Adrenal gland (tissue), 12 donors: Measurements from ENCODE around the gene CACTIN. TPM values are rescaled to one million over a fixed set of nuclear protein-coding genes. Genes with fewer than 3 reads are reported as not detected.
"Not testable (repeated sequence)": the region's sequence is repeated elsewhere in the genome, so short reads cannot be mapped to it uniquely, and the experiment has no call there.

ENCODE experiments used
- DNase-seq, 7 donors: peaks; one replicate each; pipeline ENCODE4 v3.0.0-alpha.2; 2019 to 2020
- H3K27ac ChIP-seq, 5 donors: fragments of 200-600 bp; sonication (generic) in 4 of 5; 1 replicate in 3 of 5; 2 replicates in 2 of 5; pipeline versions ENCODE4 v1.5.1 to v1.8.0; 2016 to 2020; ENCODE audit warnings: mild to moderate bottlenecking in 1 of 5
- H3K27me3 ChIP-seq: fragments of 200-600 bp; 2 replicates; pipeline ENCODE4 v1.8.0; 2021
- H3K36me3 ChIP-seq, 2 donors: fragments of 200-600 bp; replicated peaks in 1 of 2; 1 replicate in 1 of 2; 2 replicates in 1 of 2; pipeline versions ENCODE4 v1.5.1 to v1.8.0; 2018 to 2022
- H3K4me1 ChIP-seq, 2 donors: fragments of 200-600 bp; replicated peaks in 1 of 2; 1 replicate in 1 of 2; 2 replicates in 1 of 2; pipeline versions ENCODE4 v1.5.1 to v1.8.0; 2018 to 2021
- H3K4me3 ChIP-seq, 4 donors: fragments of 200-600 bp; sonication (generic) in 3 of 4; one replicate each; pipeline ENCODE4 v1.5.1; 2016 to 2018
- H3K9me3 ChIP-seq, 3 donors: fragments of 200-600 bp; sonication (generic) in 1 of 3; replicated peaks in 1 of 3; 1 replicate in 2 of 3; 2 replicates in 1 of 3; pipeline versions ENCODE4 v1.5.1 to v1.8.0; 2016 to 2021
- POLR2A ChIP-seq, 2 donors: fragments of 450-650 bp; IDR thresholded peaks; one replicate each; pipeline ENCODE4 v1.6.1; 2017; ENCODE audit warnings: antibody characterized with exemption in 2 of 2, mild to moderate bottlenecking in 2 of 2, moderate library complexity in 1 of 2
- WGBS, 4 donors: extraction: QIAGEN DNeasy Blood & Tissue Kit in 2 of 4; methylation state at CpG; one replicate each; pipeline versions ENCODE4 v1.1.5 to v1.1.7; 2013 to 2017; 5-methylcytosine and 5-hydroxymethylcytosine counted together
- intact Hi-C, 2 donors: fragments of 100-400 bp; cut with DNase I; formaldehyde crosslinking; loops; one replicate each; pipeline versions ENCODE4 v1.14.1 to v1.15.0; 2022 to 2023
- polyA plus RNA-seq, 3 donors: library from polyadenylated mRNA; stranded (reverse); fragments of 200-250 nt in 2 of 3; fragments of 350-450 nt in 1 of 3; fragmentation: Illumina TruSeq in 1 of 3; extraction: RNeasy Lipid Tissue Mini Kit (QIAGEN cat#74804) in 1 of 3; gene quantifications; one replicate each; pipeline ENCODE4 v1.2.3, GENCODE V29; 2013 to 2014
- total RNA-seq, 9 donors: library from RNA; depleted of rRNA in 4 of 9; stranded (reverse); fragments of >200 nt in 4 of 9; fragments of 120-200 nt in 1 of 9; fragmentation: NEBNext Ultra II Directional in 1 of 9; extraction: Animal tissue kit (Norgen Biotek cat#: 25700) in 1 of 9; gene quantifications; one replicate each; pipeline versions ENCODE4 v1.1.0 to v1.2.4, GENCODE V29; 2013 to 2023
- TF ChIP-seq, protein P1 (sequence below), 6 experiments: fragments of 450-650 bp in 4 of 6; fragments of 200-600 bp in 2 of 6; sonication (generic) in 1 of 6; IDR thresholded peaks; 1 replicate in 5 of 6; 2 replicates in 1 of 6; pipeline versions ENCODE4 v1.5.1 to v1.8.0; 2016 to 2021; ENCODE audit warnings: antibody characterized with exemption in 6 of 6, mild to moderate bottlenecking in 2 of 6, moderate library complexity in 1 of 6
- donor health status: healthy with polysubstance abuse.
- donor health status: Bipolar disorder and iron deficiency.
- donor health status: DM: yes; HTN: yes; CAD: no.
- donor health status: DM: no; HTN: no; CAD: no.
- donor health status: DM: no; HTN: no; CAD: no.
- donor health status: DM: yes; HTN: yes; CAD: no.

Gene CACTIN
- total and polyA plus RNA-seq, 12 donors, result 5.0 to 78.4 (median 22.3) TPM

DNA sequence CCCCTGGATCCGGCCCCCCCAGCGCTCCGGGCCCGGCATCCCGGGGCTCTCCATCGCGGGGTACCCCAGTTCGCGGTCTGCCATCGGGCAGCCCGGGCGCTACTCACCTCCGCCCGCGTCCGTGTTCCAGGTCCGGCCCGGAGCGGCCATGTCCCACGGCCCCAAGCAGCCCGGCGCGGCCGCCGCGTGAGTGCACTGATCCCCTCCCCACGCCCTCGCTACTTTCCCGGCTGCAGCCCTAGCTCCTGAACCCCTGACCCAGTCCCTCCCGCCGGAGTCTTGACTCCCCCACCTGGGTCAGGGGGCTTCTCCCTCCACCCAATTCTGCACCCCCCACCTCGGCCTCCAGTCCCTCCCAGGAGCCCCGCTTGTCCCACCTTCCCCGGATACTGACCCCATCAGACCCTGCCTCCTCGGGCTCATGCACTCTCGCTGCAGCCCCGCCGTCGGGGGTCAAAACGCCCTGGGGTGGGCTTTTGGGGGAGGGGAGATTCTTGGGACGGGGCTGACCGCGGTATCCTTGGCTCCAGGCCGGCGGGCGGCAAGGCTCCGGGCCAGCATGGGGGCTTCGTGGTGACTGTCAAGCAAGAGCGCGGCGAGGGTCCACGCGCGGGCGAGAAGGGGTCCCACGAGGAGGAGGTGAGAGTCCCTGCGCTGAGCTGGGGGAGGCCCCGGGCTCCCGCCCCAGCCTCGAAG, 53.3 kb downstream of the CACTIN start:
- 0 to 1% (median 0%) methylated on average over 1 to 60 of the region's 60 CpGs for WGBS, 4 donors
- intact Hi-C loops, result no loop called here
- DNase-seq, result peak in 4 of 7 donors; percentile 41 to 54 (median 48)
- Histone ChIP-seq H3K27ac (peak overlapping the region in 4 of 5 donors; percentile 69 to 91 (median 74)), H3K4me3 (peak overlapping the region; percentile 47 to 84 (median 77)), H3K27me3 (no peaks in the 10 kb centered on the region), H3K36me3 (no peaks in the 10 kb centered on the region), H3K9me3 (no peaks in the 10 kb centered on the region), H3K4me1 (peaks cover 11 to 25% of the 10 kb centered on the region in 2 donors)
- TF ChIP-seq, protein P1, sequence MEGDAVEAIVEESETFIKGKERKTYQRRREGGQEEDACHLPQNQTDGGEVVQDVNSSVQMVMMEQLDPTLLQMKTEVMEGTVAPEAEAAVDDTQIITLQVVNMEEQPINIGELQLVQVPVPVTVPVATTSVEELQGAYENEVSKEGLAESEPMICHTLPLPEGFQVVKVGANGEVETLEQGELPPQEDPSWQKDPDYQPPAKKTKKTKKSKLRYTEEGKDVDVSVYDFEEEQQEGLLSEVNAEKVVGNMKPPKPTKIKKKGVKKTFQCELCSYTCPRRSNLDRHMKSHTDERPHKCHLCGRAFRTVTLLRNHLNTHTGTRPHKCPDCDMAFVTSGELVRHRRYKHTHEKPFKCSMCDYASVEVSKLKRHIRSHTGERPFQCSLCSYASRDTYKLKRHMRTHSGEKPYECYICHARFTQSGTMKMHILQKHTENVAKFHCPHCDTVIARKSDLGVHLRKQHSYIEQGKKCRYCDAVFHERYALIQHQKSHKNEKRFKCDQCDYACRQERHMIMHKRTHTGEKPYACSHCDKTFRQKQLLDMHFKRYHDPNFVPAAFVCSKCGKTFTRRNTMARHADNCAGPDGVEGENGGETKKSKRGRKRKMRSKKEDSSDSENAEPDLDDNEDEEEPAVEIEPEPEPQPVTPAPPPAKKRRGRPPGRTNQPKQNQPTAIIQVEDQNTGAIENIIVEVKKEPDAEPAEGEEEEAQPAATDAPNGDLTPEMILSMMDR (IDR thresholded peaks at IDR 0.05), result no peak
- no peak for TF ChIP-seq POLR2A (IDR thresholded peaks at IDR 0.05)

DNA sequence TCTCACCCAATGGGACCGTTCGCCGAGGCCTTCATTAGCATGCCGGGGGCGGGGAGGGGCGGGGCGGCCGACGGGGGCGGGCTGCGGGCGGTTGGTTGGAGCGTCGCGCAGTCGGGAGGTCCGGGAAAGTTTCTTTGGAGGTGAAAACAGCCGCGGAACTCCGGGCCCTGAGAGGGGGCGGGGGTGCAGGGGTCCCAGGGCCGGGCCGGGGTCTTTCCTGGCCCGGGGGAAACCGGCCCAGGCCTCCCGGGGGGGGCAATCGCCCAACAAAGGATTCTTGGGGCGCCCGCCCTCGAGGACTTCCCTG, 53.8 kb downstream of the CACTIN start, which contains the start of gene HMG20B:
TSS of gene HMG20B (plus strand) at position 90 of the 307 bp plus-strand sequence. CDS start 366 bp downstream, outside the sequence.
- intact Hi-C loops, result no loop called here
- Histone ChIP-seq H3K27me3 (no peaks in the 10 kb centered on the region), H3K4me1 (peaks cover 11 to 25% of the 10 kb centered on the region in 2 donors), H3K27ac (peak within 1 kb of the TSS in 4 of 5 donors; percentile 69 to 91 (median 74)), H3K36me3 (no peaks in the 10 kb centered on the region), H3K9me3 (no peaks in the 10 kb centered on the region), H3K4me3 (peak within 1 kb of the TSS; percentile 47 to 84 (median 77))
- TF ChIP-seq, protein P1 (IDR thresholded peaks at IDR 0.05), result no peak
- peak in 1 of 2 donors; percentile 48 for TF ChIP-seq POLR2A (IDR thresholded peaks at IDR 0.05)
- DNase-seq, result no peak
- 0 to 2% (median 1%) methylated on average over 11 to 29 of the region's 30 CpGs; no CpG with 5 or more reads in 1 of the 4 donors for WGBS, 4 donors

DNA sequence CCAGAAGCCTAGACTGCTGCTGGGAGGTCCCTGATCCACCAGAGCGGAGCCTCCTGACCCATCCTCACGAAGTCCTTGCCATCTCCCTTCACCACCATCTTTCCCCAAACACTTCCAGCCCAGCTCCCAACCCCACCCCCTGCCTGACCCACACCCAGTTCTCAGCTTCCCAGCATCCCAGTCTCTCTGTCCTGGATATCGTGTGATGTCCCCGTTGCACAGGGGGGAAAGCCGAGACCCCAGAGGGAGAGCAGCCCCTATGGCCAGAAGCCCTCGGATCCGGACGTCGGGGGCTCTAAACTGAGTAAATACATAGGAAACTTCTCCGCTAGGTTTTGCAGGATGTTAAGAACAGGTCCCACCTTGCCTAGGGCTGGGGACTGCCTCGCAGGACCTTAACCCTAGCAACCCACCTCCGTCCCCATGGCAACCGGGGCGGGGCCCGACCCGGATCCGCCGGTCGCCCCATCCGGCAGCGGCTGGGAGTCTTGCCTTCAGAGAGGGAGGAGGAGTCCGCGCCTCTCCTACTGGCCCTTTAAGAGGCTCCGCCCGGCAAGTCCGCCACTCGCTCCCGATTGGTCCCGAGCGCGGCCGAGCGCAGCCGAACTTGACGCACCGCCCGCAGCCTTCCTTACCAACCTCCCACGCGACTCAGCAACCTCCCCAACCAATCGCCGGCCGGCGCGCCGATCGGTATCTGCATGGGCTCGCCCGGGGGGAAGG, 54.3 kb downstream of the CACTIN start:
- H3K4me3 ChIP-seq, result peak overlapping the region in 3 of 4 donors; percentile 37 to 81 (median 56)
- no peaks in the 10 kb centered on the region for H3K9me3 ChIP-seq
- intact Hi-C loops, result no loop called here
- no peaks in the 10 kb centered on the region for H3K27me3 ChIP-seq
- DNase-seq, result peak; percentile 99 to 100 (median 100)
- 1 to 11% (median 2%) methylated on average over 5 to 48 of the region's 48 CpGs for WGBS, 4 donors
- TF ChIP-seq, protein P1 (IDR thresholded peaks at IDR 0.05), result peak in 1 of 6 experiments; percentile 12
- peak in 1 of 2 donors; percentile 18 for TF ChIP-seq POLR2A (IDR thresholded peaks at IDR 0.05)
- H3K27ac ChIP-seq, result no peak overlapping the region
- no peaks in the 10 kb centered on the region for H3K36me3 ChIP-seq
- H3K4me1 ChIP-seq, result peaks cover 11 to 25% of the 10 kb centered on the region in 2 donors

DNA sequence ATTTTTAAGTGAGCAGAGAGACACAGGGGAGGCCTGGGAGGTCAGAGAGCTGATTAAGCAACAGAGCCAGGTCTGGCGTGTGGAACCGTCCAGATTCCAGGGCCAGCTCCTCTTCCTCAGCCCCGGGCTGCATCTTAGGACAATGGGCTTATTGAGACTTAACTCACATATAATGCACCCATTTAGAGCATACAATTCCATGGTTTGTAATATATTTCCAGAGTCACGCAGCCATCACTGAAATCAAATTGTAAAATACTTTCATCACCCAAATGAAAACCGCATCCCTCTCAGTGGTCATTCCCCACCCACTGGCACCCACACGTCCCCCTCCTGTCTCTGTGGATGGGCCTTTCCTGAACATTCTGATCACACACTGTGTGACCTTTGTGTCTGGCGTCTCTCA, 56.0 kb downstream of the CACTIN start:
- Histone ChIP-seq H3K27me3 (no peaks in the 10 kb centered on the region), H3K36me3 (no peaks in the 10 kb centered on the region), H3K4me3 (no peak overlapping the region), H3K4me1 (peaks cover 11 to 15% of the 10 kb centered on the region in 2 donors), H3K9me3 (no peaks in the 10 kb centered on the region), H3K27ac (no peak overlapping the region)
- no peak for DNase-seq
- 70 to 85% (median 77%) methylated on average over 7 of the region's 7 CpGs for WGBS, 4 donors
- intact Hi-C loops, result no loop called here
- TF ChIP-seq, protein P1 (IDR thresholded peaks at IDR 0.05), result no peak
- TF ChIP-seq POLR2A (IDR thresholded peaks at IDR 0.05), result no peak

DNA sequence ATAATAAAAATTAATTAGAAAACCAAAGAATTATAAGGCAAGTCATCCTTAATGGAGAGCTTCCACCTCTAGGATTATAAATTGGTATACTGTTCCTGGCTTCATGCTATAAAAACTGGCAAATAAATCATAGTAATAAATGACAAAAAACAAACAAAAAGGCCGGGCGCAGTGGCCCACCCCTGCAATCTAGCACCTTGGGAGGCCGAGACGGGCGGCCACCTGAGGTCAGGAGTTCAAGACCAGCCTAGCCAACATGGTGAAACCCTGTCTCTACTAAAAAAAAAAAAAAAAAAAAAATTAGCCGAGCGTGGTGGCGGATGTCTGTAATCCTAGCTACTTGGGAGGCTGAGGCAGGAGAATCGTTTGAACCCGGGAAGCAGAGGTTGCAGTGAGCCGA, 56.5 kb downstream of the CACTIN start:
- H3K27me3 ChIP-seq, H3K9me3 ChIP-seq, H3K36me3 ChIP-seq, H3K4me3 ChIP-seq, intact Hi-C loops, DNase-seq, H3K27ac ChIP-seq: not testable (repeated sequence)
- peaks cover 11 to 15% of the 10 kb centered on the region in 2 donors for H3K4me1 ChIP-seq
- WGBS, 4 donors, result 77 to 82% (median 80%) methylated on average over 9 to 11 of the region's 11 CpGs
